Activated CD4-positive, alpha-beta T cell treated with anti-CD3 and anti-CD28 coated beads, Interleukin-2, amount 50 U/mL, for 16 hours (primary cell): ENCODE data around the gene MICOS13.

Experiments used
- DNase-seq: peaks from one replicate; pipeline ENCODE4 v3.0.0-alpha.2; 2020

MICOS13 gene

DNA sequence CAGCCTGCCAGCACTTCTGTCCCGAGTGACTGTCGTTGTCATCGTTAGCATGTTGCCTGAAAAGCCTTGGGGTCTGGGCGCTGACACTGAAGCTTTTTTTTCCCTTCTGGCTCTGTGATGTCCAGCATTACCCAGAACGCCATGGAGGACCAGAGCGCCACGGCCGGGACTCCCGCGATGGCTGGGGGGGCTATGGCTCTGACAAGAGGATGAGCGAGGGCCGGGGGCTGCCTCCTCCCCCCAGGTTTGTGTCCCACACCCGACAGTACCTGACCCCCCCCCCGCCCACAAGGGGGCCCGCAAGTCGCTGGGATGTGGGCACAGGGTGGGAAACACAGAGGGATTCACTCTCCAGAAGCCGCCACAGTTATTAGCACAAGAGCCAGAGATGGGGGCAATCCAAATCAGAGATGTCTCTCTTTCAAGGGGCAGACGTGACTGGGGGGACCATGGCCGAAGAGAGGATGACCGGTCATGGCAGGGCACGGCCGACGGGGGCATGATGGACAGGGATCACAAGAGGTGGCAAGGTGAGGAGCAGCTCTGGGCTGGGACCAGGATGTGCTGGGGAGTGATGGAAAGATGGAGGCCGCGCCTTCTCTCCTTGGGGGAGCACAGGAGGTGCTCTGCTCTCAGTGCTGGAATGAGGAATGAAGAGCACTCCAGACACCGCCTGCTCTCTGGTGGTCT, 13.2 kb downstream of the MICOS13 start:
- DNase-seq: no peak

- no peak for DNase-seq
These were observed 14.4 kb downstream of the MICOS13 start for GRCh38 chr19:5665781-5666513.

- DNase-seq: no peak
These were observed 15.8 kb downstream of the MICOS13 start for GRCh38 chr19:5664515-5664914.

- DNase-seq: no peak
These were observed 16.4 kb downstream of the MICOS13 start for GRCh38 chr19:5663904-5664303.

- no peak for DNase-seq
These were observed 18.8 kb downstream of the MICOS13 start for GRCh38 chr19:5661483-5661882.

- DNase-seq: no peak
These were observed 24.9 kb downstream of the MICOS13 start for GRCh38 chr19:5655412-5655811.

- no peak for DNase-seq
These were observed 25.4 kb downstream of the MICOS13 start for GRCh38 chr19:5654931-5655330.

GRCh38 chr19:5652261-5652660, 28.1 kb downstream of the MICOS13 start:
- no peak for DNase-seq

- DNase-seq: no peak
These were observed 29.0 kb downstream of the MICOS13 start for GRCh38 chr19:5651361-5651760.

GRCh38 chr19:5648464-5648863, 31.9 kb downstream of the MICOS13 start:
- no peak for DNase-seq

DNA sequence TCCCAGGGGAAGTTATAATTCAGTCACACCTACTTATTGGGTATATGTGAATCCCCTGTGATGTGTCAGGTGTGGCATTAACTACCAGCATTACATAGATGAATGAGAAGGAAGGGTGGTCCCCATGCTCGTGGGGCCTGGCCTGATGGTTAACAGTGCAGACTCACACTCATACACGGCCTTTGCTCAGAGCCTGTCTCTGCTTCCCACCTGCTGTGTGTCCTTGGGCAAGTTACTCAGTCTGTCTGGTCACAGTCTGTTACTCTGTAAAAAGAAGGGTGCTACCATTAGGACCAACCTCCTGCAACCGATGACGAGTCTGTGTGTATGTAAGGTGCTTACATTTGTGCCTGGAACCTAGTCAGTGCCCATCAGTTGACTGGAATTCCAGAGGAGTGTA, 33.6 kb downstream of the MICOS13 start:
- DNase-seq: no peak

DNA sequence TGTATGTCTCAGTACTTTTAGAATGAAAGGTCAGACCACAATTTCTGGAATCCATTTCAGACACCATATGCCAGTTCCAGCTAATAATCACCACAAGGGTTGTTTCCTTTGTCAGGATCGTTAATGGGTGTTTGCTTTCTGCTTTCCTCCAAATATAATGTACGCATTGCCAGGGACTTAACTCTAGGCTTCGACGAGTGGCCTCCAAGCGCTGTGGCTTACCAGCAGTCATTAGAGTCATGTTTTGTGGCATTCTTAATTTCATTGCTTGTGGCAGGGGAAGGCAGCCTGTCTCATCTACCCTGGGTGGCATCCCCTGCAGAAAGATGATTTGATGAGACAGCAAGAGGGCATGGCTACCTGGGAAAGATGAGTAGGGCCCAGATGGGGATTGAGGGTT, 34.9 kb downstream of the MICOS13 start:
- no peak for DNase-seq

- no peak for DNase-seq
These were observed 36.3 kb downstream of the MICOS13 start for GRCh38 chr19:5644037-5644436.

DNA sequence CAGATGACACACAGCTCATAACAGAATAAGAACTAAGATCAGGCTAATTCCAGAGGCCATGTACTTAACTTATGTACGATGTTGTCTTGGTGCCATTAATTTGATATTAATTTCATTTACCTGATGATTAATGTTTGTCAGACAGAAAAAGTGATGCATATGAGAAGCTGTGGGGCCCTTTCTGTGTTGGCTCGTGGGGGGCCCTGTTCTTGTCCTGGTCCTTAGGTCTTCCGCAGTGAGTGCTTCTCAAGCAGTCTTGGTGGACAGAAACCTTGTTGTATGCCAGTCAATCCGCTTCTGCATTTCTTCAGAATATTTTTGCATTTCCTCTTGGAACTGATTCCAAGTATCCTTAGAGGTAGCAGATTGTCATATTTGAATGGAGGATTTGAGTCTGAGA, 37.3 kb downstream of the MICOS13 start:
- no peak for DNase-seq

- no peak for DNase-seq
These were observed 38.1 kb downstream of the MICOS13 start for GRCh38 chr19:5642204-5642603.

- no peak for DNase-seq
These were observed 39.1 kb downstream of the MICOS13 start for GRCh38 chr19:5641171-5641570.

DNA sequence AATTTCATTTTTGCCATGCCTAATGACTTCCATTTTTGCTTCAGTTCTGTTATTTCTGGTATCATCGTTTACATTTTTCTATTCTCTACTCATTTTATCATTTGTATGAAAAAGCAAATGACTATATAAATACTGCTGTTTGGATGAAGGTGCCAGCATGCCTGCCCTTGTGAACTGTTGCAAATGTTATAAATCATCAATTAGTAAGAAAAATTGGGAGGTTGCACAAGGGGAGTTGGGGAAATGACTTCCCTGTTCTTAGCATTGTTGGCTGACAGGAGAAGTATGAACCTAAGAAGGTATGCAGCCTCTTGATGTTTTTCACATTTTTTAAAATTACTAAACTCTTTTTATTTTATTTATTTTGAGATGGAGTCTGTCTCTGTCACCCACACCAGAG, 42.3 kb downstream of the MICOS13 start:
- no peak for DNase-seq

- no peak for DNase-seq
These were observed 44.9 kb downstream of the MICOS13 start for GRCh38 chr19:5635427-5635826.

DNA sequence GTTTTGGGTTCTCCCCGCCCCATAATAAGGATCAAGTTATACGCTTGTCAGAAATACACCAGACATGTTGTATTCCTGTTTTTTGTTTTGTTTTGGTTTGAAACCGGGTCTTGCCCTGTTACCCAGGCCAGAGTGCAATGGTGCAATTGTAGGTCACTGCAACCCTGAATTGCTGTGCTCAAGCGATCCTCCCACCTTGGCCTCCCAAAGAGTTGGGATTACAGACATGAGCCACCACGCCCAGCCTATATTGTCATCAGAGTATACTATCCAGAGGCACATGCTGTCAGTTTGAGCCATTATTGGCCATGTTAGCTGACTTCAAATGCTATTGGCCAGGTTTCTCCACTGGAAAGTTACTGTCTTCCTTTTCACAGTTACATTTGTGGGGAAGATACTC, 47.7 kb downstream of the MICOS13 start:
- DNase-seq: no peak

- DNase-seq: no peak
These were observed 48.1 kb downstream of the MICOS13 start for GRCh38 chr19:5632241-5632612.

DNA sequence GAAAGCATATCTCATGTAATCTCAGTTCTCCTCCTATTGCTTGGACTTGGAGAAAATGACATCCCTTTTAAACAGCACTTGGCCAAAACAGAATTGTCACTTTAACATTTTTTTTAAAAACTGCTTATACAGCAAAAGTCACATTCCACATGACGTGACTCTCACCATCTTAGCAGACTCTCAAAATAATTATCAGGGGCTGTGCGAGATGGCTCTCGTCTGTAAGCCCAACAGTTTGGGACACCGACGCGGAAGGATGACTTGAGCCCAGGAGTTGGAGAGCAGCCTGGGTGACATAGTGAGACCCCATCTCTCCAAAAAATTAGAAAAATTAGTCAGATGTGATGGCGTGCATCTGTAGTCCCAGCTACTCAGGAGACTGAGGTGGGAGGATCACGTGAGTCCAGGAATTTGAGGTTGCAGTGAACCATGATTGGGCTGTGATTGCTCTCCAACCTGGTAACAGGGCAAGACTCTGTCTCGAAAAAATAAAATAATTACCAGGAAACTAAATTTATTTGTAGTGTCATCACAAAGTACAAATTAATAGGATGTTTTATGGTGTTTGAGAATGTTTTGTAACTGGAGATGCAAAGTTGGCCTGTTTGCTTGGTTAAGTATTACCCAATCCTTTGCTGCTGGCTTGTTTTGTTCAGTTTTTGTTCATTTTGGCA, 48.6 kb downstream of the MICOS13 start:
- DNase-seq: no peak

DNA sequence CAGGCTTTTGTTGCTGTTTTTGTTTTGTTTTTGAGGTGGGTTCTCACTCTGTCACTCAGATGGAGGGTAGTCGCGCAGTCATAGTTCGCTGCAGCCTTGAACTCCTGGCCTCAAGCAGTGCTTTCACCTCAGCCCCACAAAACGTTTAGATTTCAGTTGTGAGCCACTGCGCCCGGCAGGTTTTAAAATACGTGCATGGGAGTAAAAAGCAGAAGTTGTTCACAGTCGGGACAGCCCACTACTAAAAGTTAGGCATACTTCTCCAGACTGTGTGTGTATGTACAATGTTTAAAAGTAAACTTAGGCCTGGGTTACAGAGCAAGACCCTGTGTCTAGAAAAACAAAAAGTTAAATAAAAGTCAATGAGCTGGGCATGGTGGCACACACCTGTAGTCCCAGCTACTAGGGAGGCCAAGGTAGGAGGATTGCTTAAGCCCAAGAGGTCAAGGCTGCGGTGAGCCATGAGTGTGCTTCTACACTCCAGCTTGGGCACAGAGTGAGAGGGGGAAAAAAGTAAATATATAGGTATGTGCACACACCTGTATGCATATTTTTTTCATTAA, 51.3 kb downstream of the MICOS13 start:
- no peak for DNase-seq

DNA sequence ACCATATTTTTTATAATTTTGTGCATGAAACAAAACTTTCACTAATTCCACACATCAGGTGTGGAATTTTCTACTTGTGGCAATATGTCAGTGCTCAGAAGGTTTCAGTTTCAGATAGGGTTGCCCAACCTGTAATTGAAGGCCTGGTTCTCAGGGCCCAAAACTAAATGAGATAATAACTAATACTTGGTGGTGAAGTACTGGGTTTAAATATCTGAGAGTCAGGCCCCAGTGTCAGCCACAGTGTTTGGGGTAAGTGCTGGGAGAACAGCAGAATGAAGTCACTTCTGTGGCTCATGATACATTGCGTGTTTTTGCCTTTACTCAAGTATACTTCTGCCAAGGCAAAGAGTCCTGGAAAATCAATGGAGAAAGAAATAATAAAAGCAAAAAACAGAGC, 51.9 kb downstream of the MICOS13 start:
- DNase-seq: no peak
